NCI-H2227 treated with DMSO at 0.1 percent for 48 hours (cell line): Measurements from ENCODE around the gene TBC1D17.
"Not testable (repeated sequence)": the region's sequence is repeated elsewhere in the genome, so short reads cannot be mapped to it uniquely, and the experiment has no call there.

Experiments
- DNase-seq: peaks from one replicate; lab custom pipeline; 2025; lab: John Stamatoyannopoulos, UW

Gene TBC1D17

DNA sequence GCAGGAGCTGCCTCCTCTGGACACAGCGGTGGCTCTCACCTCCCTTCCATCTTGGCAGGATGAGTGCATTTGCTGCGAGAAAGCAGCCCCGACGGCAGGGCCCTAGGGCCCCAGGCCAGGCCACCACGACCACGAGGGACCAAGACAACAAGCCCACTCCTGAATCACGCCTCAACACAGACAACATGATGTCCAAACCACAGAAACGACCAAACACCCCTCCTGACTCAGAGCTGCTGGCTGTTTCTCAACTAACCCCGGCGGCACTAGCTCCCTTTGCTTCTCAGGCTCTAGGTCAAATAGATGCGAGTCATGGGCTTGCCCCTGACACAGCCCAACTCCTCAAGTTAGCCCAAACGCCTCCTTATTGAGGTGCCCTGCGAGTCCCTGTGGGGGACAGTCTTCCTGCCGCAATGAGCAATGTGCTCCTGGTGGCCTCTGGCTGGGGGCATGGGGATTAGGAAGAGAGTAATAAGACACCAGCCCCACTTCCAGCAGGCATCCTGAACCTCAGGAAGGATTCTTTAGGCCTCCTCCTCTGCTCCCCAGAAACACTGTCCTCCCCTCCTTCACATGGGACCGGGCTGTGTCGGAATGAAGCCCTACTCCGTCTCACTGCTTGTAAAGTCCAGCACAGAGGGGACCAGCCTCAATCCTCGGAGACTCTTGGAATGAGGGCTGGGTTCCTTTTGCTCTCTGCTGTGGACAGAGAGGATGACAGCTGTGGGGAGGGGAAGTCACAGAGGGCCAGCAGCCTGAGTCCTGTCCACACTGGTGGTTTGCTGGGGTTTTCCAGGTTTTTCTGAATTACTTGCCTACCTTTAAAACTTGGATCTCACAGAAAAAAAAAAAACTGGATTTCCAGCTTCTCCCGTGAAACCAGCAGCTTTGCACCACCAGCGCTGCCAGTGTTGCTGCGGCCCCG, 44.6 kb downstream of the TBC1D17 start:
- no peak for DNase-seq

DNA sequence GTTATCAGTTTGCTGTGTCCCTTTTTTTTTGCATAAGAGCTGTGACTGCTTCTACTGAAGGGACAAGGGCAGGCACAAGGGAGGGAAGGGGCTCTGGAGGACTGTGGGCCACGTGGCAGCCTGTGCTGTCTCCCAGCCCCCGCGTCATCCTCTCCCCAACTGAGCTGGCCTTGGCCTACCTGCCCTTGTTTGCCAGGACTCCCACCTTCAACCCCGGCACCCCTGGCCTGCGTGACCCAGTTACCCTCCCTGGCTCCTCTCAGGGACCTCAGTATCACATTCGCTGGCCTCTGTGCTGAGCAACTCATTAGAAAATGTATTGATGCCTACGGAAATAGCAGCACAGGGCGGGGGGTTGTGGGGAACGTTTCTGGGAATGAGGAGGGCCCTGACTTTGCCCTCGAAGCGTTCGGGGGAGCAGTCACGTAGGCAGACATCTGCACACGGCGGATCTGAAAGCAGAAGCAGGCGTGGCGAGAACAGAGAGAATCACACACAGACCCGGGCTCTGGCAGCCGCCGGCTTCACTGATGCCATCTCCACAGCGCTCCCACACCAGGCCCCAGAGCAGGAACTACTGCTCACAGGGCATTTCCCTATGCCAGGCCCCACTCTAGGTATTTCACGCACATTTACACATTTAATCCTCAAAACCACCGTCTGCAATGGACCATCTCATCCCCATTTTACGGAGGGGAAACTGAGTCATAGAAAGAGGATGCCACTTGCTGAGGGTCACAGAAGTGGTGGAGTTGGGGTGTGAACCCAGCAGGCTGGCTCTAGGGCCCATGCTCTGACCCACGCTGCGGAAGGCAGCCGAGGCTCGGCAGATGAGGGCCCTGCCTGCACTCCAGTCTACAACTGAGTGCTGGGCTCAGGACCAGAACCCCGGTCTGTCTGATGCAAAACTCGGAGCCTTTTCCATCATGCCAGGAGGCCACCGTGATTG, 45.8 kb downstream of the TBC1D17 start:
- no peak for DNase-seq

DNA sequence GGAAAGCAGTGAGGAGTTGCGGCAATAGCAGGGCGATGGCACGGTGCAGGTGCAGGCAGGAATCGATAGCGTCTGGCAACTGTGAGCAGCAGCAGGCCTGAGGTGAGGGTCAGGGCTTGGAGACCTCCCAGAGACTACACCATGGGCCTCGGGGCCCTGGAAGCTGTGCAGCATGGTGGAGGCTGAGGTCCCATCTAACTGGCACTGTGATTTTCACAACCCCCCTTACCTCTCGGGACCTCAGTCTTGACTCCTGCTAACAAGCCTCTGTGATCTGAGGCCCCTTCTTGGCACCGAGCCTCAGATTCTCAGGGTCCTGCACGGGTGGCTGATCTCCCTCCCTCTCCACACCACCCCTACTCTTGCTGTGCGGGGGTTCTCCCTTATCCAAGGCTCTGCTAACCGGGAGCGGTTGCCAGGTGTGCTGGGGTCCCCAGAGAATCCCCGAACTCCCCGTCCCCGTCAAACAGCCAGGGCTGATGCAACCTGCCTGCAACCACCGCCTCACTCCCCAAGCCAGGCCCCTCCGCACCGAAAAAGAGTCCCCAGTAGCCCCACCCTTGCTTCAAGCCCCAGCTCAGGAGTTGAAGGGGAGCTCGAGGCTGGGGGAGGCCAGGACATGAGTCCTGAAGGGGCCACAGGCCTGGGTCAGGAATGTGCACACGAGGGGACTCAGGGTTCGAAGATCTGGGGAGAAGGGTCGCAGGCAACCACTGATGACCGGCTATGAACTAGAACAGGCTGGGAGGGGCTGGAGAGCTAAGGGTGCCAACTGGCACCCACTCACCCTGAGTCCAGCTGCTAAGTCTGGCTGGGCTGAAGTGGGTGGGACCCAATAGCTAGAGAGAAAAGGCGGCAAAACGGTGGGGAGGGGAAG, 46.7 kb downstream of the TBC1D17 start:
- no peak for DNase-seq

DNA sequence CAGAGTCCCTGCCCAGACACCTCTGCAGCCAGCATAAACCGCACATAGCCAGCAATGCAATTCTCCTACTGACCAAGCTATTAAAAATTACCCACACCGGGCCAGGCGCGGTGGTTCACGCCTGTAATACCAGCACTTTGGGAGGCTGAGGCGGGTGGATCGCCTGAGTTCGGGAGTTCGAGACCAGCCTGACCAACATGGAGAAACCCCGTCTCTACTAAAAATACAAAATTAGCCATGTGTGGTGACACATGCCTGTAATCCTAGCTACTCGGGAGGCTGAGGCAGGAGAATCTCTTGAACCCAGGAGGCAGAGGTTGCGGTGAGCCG, 47.3 kb downstream of the TBC1D17 start:
- DNase-seq: not testable (repeated sequence)

DNA sequence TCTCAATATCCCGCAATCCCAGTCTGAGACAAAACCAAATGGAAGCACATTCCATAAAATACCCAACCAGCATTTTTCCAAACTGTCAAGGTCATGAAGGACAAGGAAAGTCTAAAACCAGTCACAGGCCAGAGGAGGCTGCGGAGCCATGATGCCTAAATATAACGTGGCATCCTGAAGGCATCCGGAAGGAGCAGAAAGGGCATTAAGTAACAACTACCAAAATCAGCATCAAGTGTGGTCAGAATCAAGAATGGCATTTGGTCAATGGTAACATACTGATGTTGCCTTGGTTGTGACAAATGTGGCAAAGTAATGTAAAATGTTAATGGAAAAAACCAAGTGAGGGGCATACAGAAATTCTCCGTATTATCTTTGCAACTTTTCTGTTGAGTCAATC, 48.0 kb downstream of the TBC1D17 start:
- DNase-seq: no peak

DNA sequence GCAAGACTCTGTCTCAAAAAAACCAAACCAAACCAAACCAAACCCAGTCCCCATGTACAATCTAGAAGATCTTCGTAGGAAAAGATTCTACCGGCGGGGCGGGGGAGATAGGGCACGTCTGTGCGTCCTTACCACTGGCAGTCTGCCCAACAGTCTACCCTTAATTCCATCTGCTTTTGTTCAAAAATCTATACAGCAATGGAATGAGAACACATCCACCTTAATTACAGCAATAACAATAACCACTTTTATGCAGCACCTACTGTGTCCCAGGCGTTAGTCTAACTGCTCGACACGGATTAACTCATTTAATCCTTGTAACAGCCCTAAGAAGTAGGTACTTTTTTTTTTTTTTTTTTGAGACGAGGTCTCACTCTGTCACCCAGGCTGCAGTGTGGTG, 49.0 kb downstream of the TBC1D17 start:
- no peak for DNase-seq

DNA sequence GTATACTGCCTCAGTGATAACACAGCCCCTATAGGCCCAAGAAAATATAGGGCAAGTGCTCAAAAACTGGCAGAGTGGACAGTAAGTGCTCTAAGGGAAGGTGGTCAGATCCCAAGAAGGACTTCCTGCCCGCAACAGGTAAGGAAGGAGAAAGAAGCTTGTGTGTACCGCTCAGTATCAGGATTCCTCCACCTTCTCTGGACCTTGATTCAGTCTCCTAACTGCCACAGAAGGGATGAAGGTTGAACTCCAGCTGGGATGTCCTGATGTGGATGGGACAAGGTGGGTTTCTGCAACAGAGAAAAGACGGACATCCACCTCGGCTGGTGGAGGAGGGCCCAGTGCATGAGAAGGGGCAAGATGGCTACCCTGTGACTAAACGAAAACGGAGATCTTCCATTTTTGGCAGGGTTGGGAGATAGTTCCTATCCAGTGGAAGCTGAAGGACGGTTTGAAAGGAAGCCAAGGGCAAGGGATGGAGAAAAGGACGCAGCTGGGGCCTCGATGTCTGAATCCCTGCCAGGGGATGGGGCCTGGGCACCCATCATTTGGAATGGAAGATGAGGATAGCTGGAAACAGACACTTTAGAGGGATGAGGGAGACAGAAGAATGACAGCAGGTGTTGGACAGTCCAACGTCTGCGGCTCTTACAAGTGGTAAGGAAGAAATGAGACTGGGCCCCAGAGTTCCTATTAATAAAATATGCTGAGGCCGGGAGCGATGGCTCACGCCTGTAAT, 50.2 kb downstream of the TBC1D17 start:
- DNase-seq: no peak

DNA sequence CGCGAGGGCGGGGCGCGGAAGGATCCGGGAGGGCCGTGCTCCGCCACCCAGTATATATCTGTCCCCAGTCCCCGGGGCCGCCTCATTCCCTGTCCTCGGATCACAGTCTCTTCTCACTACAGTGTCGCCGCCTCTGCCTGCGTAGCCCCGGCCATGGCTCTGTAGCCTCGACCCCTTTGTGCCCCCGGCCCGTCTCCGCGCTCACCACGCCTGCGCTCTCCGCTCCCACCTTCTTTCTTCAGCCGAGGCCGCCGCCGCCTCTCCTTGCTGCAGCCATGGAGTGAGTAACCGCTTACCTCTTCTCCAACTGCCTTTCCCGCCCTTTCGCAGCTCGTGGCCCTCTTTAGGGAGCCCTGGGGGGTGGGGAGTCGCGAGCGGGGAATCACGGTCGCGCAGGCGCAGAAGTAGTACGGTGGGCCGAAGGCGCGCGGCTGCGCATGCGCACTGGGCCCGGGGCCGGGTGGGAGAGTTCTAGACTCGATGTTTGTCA, 51.7 kb downstream of the TBC1D17 start, which contains the start of the genes ATF5 and NUP62:
Gene ATF5 (plus strand): TSS at position 85 of the 490 bp plus-strand sequence. CDS start 1,646 bp downstream, outside the sequence.
Gene NUP62 (minus strand): TSS at position 384 of the 490 bp plus-strand sequence. CDS start 19,697 bp downstream, outside the sequence.
- DNase-seq: peak; percentile 92

DNA sequence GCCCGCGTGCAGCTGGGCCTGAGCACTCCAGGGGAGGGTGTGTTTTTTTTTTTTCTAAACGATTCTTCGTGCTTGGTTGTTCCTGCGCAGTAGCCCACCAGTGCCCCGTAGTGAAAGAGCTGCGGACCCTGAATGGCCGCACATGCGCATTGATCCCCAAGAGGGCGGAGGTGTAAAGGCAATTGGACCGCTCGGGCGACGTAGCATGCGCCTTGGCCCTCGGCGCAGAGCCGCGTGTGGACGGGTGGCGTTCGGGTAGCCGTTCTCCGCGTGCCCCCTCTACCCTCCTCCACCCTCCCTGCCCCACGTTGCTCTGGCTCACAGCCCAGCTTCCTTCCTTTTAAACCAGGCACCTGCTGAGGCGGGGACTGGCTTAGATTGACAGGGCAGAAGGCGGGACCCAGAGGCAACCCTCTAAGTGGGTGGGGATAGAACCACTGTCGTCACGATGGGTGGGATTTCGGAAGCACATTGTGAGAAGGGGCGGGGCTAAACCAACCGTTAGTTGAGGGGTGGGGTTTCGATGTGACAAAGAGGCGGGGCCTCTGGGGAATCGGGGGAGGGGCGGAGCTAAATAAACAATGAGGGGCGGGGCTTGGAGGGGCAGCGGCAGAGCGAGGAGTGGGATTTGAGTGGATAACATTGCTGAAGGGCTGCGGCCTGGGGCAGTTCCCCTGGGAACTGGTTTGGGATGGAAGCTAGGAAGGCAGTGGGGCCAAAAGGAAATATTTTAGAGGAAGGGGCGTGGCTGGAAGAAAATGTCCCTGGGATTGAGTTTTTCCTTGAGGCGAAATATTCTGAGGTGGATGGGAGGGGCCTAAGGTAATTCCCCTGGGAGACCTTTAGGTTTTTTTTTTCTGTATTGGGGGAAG, 52.3 kb downstream of the TBC1D17 start:
- DNase-seq: peak; percentile 95

DNA sequence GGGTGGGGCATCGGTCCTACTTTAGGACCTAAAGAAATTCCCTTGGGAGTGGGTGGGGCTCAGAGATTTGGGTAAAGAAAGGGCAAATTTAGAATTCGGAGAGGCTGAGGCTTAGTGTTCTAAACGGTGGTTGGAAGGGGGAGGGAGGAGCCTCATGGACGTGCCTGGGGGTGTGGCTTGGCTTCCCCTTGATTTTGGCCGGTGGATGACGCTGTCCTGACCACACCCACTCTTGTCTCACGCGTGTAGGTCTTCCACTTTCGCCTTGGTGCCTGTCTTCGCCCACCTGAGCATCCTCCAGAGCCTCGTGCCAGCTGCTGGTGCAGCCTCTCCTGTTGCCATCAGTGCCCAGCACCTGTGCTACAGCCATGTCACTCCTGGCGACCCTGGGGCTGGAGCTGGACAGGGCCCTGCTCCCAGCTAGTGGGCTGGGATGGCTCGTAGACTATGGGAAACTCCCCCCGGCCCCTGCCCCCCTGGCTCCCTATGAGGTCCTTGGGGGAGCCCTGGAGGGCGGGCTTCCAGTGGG, 53.0 kb downstream of the TBC1D17 start:
- peak; percentile 22 for DNase-seq

DNA sequence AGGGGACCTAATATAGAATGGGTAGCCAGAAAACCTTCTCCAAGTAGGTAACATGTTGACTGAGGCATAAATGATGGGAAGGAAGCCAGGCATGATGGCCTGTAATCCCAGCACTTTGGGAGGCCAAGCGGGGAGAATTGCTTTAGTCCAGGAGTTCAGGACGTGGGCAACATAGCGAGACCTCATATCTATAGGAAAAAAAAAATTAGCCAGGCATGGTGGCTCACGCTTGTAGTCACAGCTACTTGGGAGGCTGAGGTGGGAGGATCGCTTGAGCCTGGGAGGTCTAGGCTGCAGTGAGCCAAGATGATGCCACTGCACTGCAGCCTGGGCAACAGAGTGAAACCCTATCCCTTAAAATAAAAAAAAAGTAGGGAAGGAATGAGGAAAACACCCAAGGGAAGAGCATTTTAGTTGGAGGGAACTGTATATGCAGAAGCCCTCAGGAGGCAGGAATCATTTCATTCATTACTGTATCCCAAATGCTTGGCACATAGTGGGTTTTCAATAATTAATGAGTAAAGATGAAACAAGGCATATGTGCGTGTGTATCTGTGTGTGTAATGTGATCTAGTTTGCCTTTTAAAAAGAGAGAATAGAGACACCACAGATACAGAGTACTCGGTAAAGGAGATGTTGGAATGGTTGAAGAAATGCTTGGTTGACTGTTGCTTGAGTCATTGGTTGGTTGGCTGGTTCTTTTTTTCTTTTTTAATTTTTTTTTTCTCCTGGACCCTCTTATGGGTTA, 54.0 kb downstream of the TBC1D17 start:
- DNase-seq: no peak

DNA sequence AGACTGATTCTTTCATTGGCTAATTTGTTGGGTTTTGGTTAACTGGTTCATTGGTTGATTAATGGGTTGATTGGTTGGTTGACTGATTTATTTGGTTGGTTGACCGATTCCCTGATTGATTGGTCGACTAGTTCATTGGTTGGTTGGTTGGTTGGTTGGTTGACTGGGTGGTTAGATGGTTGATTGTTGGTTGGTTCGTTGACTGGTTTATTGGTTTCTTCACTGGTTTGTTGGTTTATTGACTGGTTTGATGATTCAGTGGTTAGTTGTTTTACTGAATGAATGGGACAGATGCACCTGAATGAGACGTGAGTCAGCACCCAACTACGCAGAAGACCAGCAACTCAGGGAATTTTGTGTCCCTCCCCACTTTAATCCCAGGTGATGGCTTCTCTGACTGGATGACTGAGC, 54.5 kb downstream of the TBC1D17 start:
- DNase-seq: no peak

DNA sequence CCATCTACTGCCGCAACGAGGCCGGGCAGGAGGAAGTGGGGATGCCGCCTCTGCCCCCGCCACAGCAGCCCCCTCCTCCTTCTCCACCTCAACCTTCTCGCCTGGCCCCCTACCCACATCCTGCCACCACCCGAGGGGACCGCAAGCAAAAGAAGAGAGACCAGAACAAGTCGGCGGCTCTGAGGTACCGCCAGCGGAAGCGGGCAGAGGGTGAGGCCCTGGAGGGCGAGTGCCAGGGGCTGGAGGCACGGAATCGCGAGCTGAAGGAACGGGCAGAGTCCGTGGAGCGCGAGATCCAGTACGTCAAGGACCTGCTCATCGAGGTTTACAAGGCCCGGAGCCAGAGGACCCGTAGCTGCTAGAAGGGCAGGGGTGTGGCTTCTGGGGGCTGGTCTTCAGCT, 55.2 kb downstream of the TBC1D17 start:
- no peak for DNase-seq

DNA sequence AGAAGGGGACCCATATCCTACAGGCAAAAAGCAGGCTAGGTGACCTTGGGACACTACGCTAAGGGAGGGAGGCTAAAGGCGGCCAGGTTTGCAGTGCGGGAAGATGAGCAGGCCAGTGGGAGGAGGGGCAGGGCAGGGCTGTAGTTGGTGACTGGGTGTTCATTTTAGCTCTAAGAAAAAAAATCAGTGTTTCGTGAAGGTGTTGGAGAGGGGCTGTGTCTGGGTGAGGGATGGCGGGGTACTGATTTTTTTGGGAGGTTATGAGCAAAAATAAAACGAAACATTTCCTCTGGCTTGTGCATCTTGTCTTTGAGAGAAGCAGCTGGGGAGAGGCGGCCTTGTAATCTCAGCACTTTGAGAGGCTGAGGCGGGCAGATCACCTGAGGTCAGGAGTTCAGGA, 56.1 kb downstream of the TBC1D17 start:
- DNase-seq: no peak

DNA sequence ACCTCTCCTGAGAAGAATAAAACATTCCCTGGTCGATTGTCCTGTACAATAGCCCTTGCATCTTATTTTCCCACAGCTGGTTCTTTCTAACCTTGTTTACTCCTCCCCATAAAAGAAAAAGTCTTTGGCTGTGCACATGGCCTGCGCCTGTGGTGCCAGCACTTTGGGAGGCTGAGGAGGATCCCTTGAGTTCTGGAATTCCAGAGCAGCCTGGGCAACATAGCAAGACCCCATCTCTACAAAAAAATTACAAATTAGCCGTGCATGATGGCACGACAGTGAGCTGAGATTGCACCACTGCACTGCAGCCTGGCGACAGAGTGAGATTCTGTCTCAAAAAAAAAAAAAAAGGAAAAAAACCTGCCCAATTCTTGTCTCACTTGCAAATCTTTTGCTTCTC, 59.0 kb downstream of the TBC1D17 start:
- DNase-seq: no peak

DNA sequence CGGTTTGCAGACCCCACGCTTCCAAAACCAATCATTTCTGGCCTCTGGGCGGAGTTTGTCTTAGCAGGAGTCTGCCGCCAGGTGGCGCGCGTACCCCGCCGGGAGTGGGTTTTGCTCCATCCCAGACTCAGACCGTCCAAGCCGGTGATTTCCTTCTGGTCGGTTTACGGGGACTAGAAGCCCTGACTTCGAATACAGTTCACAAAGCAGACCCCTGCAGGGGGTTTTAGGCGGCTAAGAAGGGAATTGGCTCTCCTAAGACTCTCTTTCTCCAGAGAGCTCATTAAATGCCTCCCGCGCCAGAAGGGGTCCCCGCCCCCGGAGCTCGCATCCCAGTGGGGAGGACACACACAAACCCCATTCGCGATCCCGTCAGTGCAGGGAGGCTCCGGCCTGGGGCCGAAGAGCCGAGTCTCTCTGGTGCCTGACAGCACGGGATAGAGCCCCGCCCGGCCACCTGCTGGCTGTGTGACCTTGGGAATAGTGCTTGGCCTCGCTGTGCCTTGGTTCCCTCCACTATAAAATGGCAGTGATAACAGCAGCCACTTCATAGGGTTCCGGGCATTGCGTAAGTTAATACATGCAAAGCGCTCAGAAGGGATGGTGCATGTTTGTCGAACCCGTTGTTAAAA, 60.4 kb downstream of the TBC1D17 start:
- DNase-seq: peak; percentile 52
